AG04449 (cell line): Measurements from ENCODE around the gene ATP13A1.

Experiments
- CTCF ChIA-PET: fragments of 350-600 bp; formaldehyde crosslinking; extraction: SDS; loops from one replicate; lab custom pipeline; 2021; ENCODE audit warnings: antibody characterized with exemption; lab: Yijun Ruan, JAX
- POLR2A ChIA-PET: fragments of 400-600, 350-600 bp; formaldehyde crosslinking; extraction: SDS; loops from one replicate; lab custom pipeline; 2020; ENCODE audit warnings: antibody characterized with exemption, inconsistent platforms; lab: Yijun Ruan, JAX
- DNase-seq: peaks from one replicate; pipeline ENCODE4 v3.0.0-alpha.2; 2010; ENCODE audit warnings: low read depth, low spot score
- H3K4me3 ChIP-seq: 2 replicates; pipeline ENCODE4 v1.5.1; 2011; ENCODE audit warnings: low read depth, mild to moderate bottlenecking, control low read depth, low read length
- TF ChIP-seq, protein P1 (sequence below): IDR thresholded peaks from one replicate; pipeline ENCODE4 v1.5.1; 2011; ENCODE audit warnings: mild to moderate bottlenecking, moderate library complexity, low read length, control low read depth, inconsistent platforms; ENCODE audit not compliant: insufficient read depth; ENCODE audit errors: missing control alignments

ATP13A1 gene

GRCh38 chr19:19659646-19660245 is 3.7 kb downstream of the ATP13A1 start:
- no peak overlapping the region for H3K4me3 ChIP-seq
- ChIA-PET CTCF (interaction anchor here (1.2 to 7.4 kb wide), 3 partner anchors 15 to 127 kb away, joined by 3 to 41 read pairs (median 18); partner anchors contain the start of gene GMIP), POLR2A (no interaction called here)
- TF ChIP-seq, protein P1, sequence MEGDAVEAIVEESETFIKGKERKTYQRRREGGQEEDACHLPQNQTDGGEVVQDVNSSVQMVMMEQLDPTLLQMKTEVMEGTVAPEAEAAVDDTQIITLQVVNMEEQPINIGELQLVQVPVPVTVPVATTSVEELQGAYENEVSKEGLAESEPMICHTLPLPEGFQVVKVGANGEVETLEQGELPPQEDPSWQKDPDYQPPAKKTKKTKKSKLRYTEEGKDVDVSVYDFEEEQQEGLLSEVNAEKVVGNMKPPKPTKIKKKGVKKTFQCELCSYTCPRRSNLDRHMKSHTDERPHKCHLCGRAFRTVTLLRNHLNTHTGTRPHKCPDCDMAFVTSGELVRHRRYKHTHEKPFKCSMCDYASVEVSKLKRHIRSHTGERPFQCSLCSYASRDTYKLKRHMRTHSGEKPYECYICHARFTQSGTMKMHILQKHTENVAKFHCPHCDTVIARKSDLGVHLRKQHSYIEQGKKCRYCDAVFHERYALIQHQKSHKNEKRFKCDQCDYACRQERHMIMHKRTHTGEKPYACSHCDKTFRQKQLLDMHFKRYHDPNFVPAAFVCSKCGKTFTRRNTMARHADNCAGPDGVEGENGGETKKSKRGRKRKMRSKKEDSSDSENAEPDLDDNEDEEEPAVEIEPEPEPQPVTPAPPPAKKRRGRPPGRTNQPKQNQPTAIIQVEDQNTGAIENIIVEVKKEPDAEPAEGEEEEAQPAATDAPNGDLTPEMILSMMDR, result no peak
- no peak for DNase-seq

- TF ChIP-seq, protein P1, result no peak
- H3K4me3 ChIP-seq, result no peak overlapping the region
- CTCF ChIA-PET, result interaction anchor here (3.4 to 7.4 kb wide), 2 partner anchors 13 to 125 kb away, joined by 18 to 41 read pairs; partner anchors contain the start of gene GMIP
- no peak for DNase-seq
- POLR2A ChIA-PET, result interaction anchor here (0.6 kb wide), 1 partner anchor 456 kb away, joined by 3 read pairs; no protein-coding TSS in a partner anchor
Observed at GRCh38 chr19:19657397-19657783, 6.1 kb downstream of the ATP13A1 start.

- no peak overlapping the region for H3K4me3 ChIP-seq
- DNase-seq, result no peak
- ChIA-PET POLR2A (no interaction called here), CTCF (interaction anchor here (2.4 to 7.4 kb wide), 3 partner anchors 12 to 124 kb away, joined by 9 to 41 read pairs (median 18); partner anchors contain the start of gene GMIP)
- TF ChIP-seq, protein P1, result no peak
Observed at GRCh38 chr19:19656451-19657396, 6.8 kb downstream of the ATP13A1 start.

- ChIA-PET POLR2A (no interaction called here), CTCF (interaction anchor here (2.4 kb wide), 1 partner anchor 12 kb away, joined by 9 read pairs; the partner anchor contains the start of gene GMIP)
- TF ChIP-seq, protein P1, result no peak
- DNase-seq, result no peak
- H3K4me3 ChIP-seq, result no peak overlapping the region
Observed at GRCh38 chr19:19655641-19656343, 7.7 kb downstream of the ATP13A1 start.

- ChIA-PET POLR2A (no interaction called here), CTCF (interaction anchor here (2.4 to 4.0 kb wide), 2 partner anchors 11 to 123 kb away, joined by 9 to 26 read pairs; partner anchors contain the start of gene GMIP)
- TF ChIP-seq, protein P1, result no peak
- DNase-seq, result no peak
- H3K4me3 ChIP-seq, result no peak overlapping the region
Observed at GRCh38 chr19:19655051-19655594, 8.4 kb downstream of the ATP13A1 start.
